NCI-H446 treated with DMSO at 0.1 percent for 48 hours (cell line): ENCODE results near the gene APBA3.
"Not testable (repeated sequence)": the region's sequence is repeated elsewhere in the genome, so short reads cannot be mapped to it uniquely, and the experiment has no call there.

Source experiments
- DNase-seq: peaks from one replicate; lab custom pipeline; 2025; lab: John Stamatoyannopoulos, UW

The APBA3 gene

GRCh38 chr19:3770136-3770999 is 8.9 kb upstream of the APBA3 start:
- DNase-seq, result no peak

GRCh38 chr19:3769494-3769893 is 8.0 kb upstream of the APBA3 start:
- no peak for DNase-seq

- no peak for DNase-seq
These were observed 7.2 kb upstream of the APBA3 start for GRCh38 chr19:3768748-3769099.

GRCh38 chr19:3768015-3768747 is 6.7 kb upstream of the APBA3 start:
- no peak for DNase-seq

- no peak for DNase-seq
These were observed 5.6 kb upstream of the APBA3 start for GRCh38 chr19:3767050-3767449.

GRCh38 chr19:3766520-3766919 is 5.0 kb upstream of the APBA3 start:
- no peak for DNase-seq

- DNase-seq, result not testable (repeated sequence)
These were observed 4.3 kb upstream of the APBA3 start for GRCh38 chr19:3765757-3766156.

GRCh38 chr19:3765121-3765520 is 3.6 kb upstream of the APBA3 start:
- DNase-seq, result no peak

GRCh38 chr19:3762501-3763459 is 1.3 kb upstream of the APBA3 start, which contains the start of gene MRPL54:
MRPL54 (plus strand) TSS chr19:3762682; CDS start chr19:3762701, 19 bp downstream.
- DNase-seq, result peak; percentile 98

GRCh38 chr19:3762130-3762473 is 610 bp upstream of the APBA3 start:
- no peak for DNase-seq

- DNase-seq, result no peak
These were observed 576 bp downstream of the APBA3 start for GRCh38 chr19:3760871-3761361.

GRCh38 chr19:3759482-3760254 is 1.8 kb downstream of the APBA3 start:
- DNase-seq, result no peak

- DNase-seq, result not testable (repeated sequence)
These were observed 3.2 kb downstream of the APBA3 start for GRCh38 chr19:3758297-3758696.

GRCh38 chr19:3757705-3758104 is 3.8 kb downstream of the APBA3 start:
- DNase-seq, result not testable (repeated sequence)

- no peak for DNase-seq
These were observed 7.7 kb downstream of the APBA3 start for GRCh38 chr19:3753631-3754410.

- no peak for DNase-seq
These were observed 9.0 kb downstream of the APBA3 start for GRCh38 chr19:3752492-3752891.

- no peak for DNase-seq
These were observed 10.3 kb downstream of the APBA3 start for GRCh38 chr19:3751236-3751635.

GRCh38 chr19:3750211-3750610 is 11.3 kb downstream of the APBA3 start:
- DNase-seq, result no peak

- DNase-seq, result no peak
These were observed 12.5 kb downstream of the APBA3 start for GRCh38 chr19:3748965-3749364.

- DNase-seq, result no peak
These were observed 15.0 kb downstream of the APBA3 start for GRCh38 chr19:3746371-3747056.
